Raji (cell line): ENCODE measurements around the gene SLC23A2.

Experiments used
- POLR2A ChIP-seq: IDR thresholded peaks from 2 replicates; pipeline ENCODE4 v1.6.1; 2011; ENCODE audit warnings: low read depth, low read length, control low read depth; ENCODE audit not compliant: insufficient read depth

The SLC23A2 gene

GRCh38 chr20:5008759-5009158 is 7.4 kb upstream of the SLC23A2 start:
- no peak for TF ChIP-seq POLR2A

- no peak for TF ChIP-seq POLR2A
Measured at GRCh38 chr20:5005326-5005725, 4.0 kb upstream of the SLC23A2 start.

GRCh38 chr20:5003626-5004025 is 2.3 kb upstream of the SLC23A2 start:
- no peak for TF ChIP-seq POLR2A

GRCh38 chr20:5002077-5002413 is 735 bp upstream of the SLC23A2 start:
- TF ChIP-seq POLR2A, result no peak

GRCh38 chr20:5000263-5001173 is 792 bp downstream of the SLC23A2 start:
- no peak for TF ChIP-seq POLR2A

- TF ChIP-seq POLR2A, result no peak
Measured at GRCh38 chr20:4999788-5000187, 1.5 kb downstream of the SLC23A2 start.

- TF ChIP-seq POLR2A, result no peak
Measured at GRCh38 chr20:4998160-4998651, 3.1 kb downstream of the SLC23A2 start.

GRCh38 chr20:4997222-4997621 is 4.1 kb downstream of the SLC23A2 start:
- TF ChIP-seq POLR2A, result no peak

- peak; percentile 24; the same call in 1 of the 2 replicates for TF ChIP-seq POLR2A
Measured at GRCh38 chr20:4989570-4989969, 11.7 kb downstream of the SLC23A2 start.

- TF ChIP-seq POLR2A, result no peak
Measured at GRCh38 chr20:4987130-4987529, 14.2 kb downstream of the SLC23A2 start.

- no peak for TF ChIP-seq POLR2A
Measured at GRCh38 chr20:4985658-4986057, 15.7 kb downstream of the SLC23A2 start.

- no peak for TF ChIP-seq POLR2A
Measured at GRCh38 chr20:4982281-4982680, 19.0 kb downstream of the SLC23A2 start.

- no peak for TF ChIP-seq POLR2A
Measured at GRCh38 chr20:4979841-4980410, 21.4 kb downstream of the SLC23A2 start.

GRCh38 chr20:4978050-4978918 is 23.0 kb downstream of the SLC23A2 start:
- no peak for TF ChIP-seq POLR2A

GRCh38 chr20:4973330-4974097 is 27.8 kb downstream of the SLC23A2 start:
- no peak for TF ChIP-seq POLR2A
